Measurements from ENCODE around the gene EPB41L5. TPM values are rescaled to one million over a fixed set of nuclear protein-coding genes. Genes with fewer than 3 reads are reported as not detected.

The EPB41L5 gene
- total RNA-seq, 1 donor from 2014 or later, result 93.7 TPM

- DNase-seq (no peak), ATAC-seq (no peak)
- Histone ChIP-seq H3K4me3 (peak overlapping the region; percentile 75), H3K9me3 (peaks cover 4% of the 10 kb centered on the region), H3K4me1 (peaks cover 35% of the 10 kb centered on the region), H3K27me3 (ENCODE audit: low read depth) (no peaks in the 10 kb centered on the region), H3K27ac (peak overlapping the region; percentile 98), H3K36me3 (peaks cover 4% of the 10 kb centered on the region)
- intact Hi-C loops (cut with DNase I), result no loop called here
- TF ChIP-seq CTCF (IDR thresholded peaks at IDR 0.05), result no peak
Measured at GRCh38 chr2:120222186-120223033, 209.5 kb downstream of the EPB41L5 start.

DNA sequence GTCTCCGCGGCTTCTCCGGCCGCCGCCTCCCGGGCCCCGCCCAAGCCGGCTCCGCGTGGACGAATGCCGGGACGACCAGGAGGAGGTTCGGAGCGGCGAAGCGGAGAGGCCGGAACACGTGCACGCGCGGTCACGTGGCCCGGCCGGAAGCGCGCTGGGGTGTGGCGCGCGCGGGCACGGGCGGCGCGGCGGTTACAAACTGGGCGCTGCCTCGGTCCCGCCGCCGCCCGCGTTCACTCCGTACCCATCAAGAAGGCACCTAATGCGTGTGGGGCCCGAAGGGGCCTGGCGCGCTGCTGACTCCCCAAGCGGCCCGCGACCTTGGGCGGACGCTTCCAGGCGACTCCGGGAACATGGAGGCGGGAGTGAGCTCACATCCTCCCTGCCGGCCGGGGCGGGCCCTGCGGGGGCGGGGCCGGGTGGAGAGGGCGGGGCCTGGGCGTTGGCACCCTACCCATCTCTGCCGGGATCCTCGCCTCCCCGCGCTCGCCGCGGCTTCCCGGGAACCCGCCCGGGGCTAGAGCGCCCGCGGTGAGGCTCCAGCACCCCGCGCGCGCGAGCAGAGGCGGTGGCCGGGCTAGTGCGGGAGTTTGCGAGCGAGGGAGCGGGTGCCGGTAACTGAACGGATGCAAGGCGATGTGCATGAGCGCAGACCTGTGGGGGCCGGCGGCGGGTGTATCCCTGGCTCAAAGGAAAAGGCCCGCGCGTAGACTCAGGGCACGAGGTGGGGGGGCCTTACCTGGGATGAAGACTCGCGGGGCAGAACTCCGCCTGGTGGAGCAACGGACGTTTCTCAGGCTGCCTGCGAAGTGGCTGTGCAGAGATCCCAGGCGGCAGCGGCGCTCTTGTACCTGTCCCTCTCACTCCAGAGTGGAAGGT, 210.4 kb downstream of the EPB41L5 start, which contains the start of gene TMEM185B:
Gene TMEM185B, minus strand, starts transcription at position 367 of the 879 bp plus-strand sequence. CDS start 424 bp downstream, outside the sequence.
- peaks cover 4% of the 10 kb centered on the region for H3K9me3 ChIP-seq
- TF ChIP-seq CTCF (IDR thresholded peaks at IDR 0.05), result no peak
- peaks cover 4% of the 10 kb centered on the region for H3K36me3 ChIP-seq
- peak; percentile 91 for DNase-seq
- no peaks in the 10 kb centered on the region for H3K27me3 ChIP-seq (ENCODE audit: low read depth)
- H3K27ac ChIP-seq, result peak within 1 kb of the TSS; percentile 98
- intact Hi-C loops (cut with DNase I), result no loop called here
- peaks cover 35% of the 10 kb centered on the region for H3K4me1 ChIP-seq
- ATAC-seq, result peak; percentile 98 to 99
- H3K4me3 ChIP-seq, result peak within 1 kb of the TSS; percentile 75

- peaks cover 4% of the 10 kb centered on the region for H3K36me3 ChIP-seq
- H3K27ac ChIP-seq, result peak overlapping the region; percentile 98
- H3K27me3 ChIP-seq (ENCODE audit: low read depth), result no peaks in the 10 kb centered on the region
- intact Hi-C loops (cut with DNase I), result no loop called here
- peak overlapping the region; percentile 75 for H3K4me3 ChIP-seq
- TF ChIP-seq CTCF (IDR thresholded peaks at IDR 0.05), result no peak
- no peak for DNase-seq
- no peak for ATAC-seq
- H3K9me3 ChIP-seq, result peaks cover 4% of the 10 kb centered on the region
- peaks cover 35% of the 10 kb centered on the region for H3K4me1 ChIP-seq
Measured at GRCh38 chr2:120224256-120224655, 211.4 kb downstream of the EPB41L5 start.

GRCh38 chr2:120224735-120225548, 212.1 kb downstream of the EPB41L5 start:
- H3K27me3 ChIP-seq (ENCODE audit: low read depth), result no peaks in the 10 kb centered on the region
- peaks cover 35% of the 10 kb centered on the region for H3K4me1 ChIP-seq
- peaks cover 4% of the 10 kb centered on the region for H3K9me3 ChIP-seq
- DNase-seq (no peak), ATAC-seq (no peak)
- H3K27ac ChIP-seq, result no peak overlapping the region
- no peak for TF ChIP-seq CTCF (IDR thresholded peaks at IDR 0.05)
- H3K4me3 ChIP-seq, result no peak overlapping the region
- no peaks in the 10 kb centered on the region for H3K36me3 ChIP-seq
- intact Hi-C loops (cut with DNase I), result no loop called here

Data from lower lobe of right lung (tissue), 2 donors.